Measurements from ENCODE around the gene XIRP2.

DNA sequence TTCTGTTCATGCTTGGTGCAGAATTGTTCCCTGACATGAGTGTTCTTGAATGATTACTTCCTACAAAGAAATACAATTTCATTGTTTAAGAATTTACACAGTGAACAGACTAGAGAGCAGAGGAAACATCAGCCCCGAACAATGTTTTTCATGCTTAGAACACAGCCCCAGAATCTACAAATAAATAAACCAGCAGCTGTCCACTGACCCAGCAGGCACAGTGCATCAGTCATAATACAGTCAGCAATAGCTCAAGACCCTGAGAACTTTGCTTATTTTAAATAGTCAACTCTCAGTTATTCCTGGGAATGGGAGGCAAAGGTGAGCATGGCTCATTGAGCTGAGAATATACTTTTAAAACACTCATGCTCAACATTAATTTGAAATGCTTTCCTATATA lies 38.4 kb downstream of the XIRP2 start:
- no peak for TF ChIP-seq CTCF (IDR thresholded peaks at IDR 0.05; ENCODE audit: low read depth, low read length, missing input control)
- TF ChIP-seq RXRA (IDR thresholded peaks at IDR 0.05): no peak
- no peak for TF ChIP-seq GABPA (IDR thresholded peaks at IDR 0.05 in 1 of 2, conservative IDR thresholded peaks at IDR 0.05 in 1 of 2)
- TF ChIP-seq REST (IDR thresholded peaks at IDR 0.05): no peak
- TF ChIP-seq TAF1 (conservative IDR thresholded peaks at IDR 0.05): no peak
- no peak for TF ChIP-seq RAD21 (IDR thresholded peaks at IDR 0.05)
- TF ChIP-seq SP1 (IDR thresholded peaks at IDR 0.05): no peak
- TF ChIP-seq, protein P1, sequence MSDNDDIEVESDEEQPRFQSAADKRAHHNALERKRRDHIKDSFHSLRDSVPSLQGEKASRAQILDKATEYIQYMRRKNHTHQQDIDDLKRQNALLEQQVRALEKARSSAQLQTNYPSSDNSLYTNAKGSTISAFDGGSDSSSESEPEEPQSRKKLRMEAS (IDR thresholded peaks at IDR 0.05): no peak
- no peak for TF ChIP-seq YY1 (IDR thresholded peaks at IDR 0.05)
- TF ChIP-seq JUND (IDR thresholded peaks at IDR 0.05): no peak
- TF ChIP-seq ATF3 (IDR thresholded peaks at IDR 0.05): no peak
- TF ChIP-seq ZBTB33 (IDR thresholded peaks at IDR 0.05): no peak
- no peak for TF ChIP-seq EGR1 (IDR thresholded peaks at IDR 0.05; ENCODE audit: low read depth in 2 of 2)
- no peak for TF ChIP-seq NR2F2 (IDR thresholded peaks at IDR 0.05)

All from liver (tissue), 3 donors.